ENCODE measurements around the gene SNIP1. TPM values are rescaled to one million over a fixed set of nuclear protein-coding genes. Genes with fewer than 3 reads are reported as not detected.

Gene SNIP1
- total RNA-seq, 1 experiment from 2014 or later: 15.1 TPM

DNA sequence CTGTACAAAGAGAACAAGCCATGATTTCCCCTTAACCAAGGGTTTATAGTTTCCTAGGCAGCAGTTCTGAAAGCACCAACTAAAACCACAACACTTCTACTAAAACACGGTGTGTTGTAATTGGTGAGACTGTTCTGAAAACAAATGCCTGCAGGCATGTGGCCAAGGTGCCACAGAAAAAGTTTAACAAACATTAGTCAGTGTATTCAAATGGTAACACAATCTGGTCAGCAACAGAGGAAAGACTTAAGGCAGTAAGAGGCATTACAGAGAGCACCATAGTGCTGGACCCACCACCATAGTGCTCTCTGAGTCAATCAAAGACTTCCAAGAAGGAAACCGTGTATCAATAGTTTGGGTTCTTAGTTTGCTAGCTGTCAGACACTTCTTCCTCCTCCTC, 16.7 kb downstream of the SNIP1 start:
- H2AK5ac ChIP-seq (ENCODE audit: insufficient read length, low read length): no peak overlapping the region
- TF ChIP-seq, protein P1, sequence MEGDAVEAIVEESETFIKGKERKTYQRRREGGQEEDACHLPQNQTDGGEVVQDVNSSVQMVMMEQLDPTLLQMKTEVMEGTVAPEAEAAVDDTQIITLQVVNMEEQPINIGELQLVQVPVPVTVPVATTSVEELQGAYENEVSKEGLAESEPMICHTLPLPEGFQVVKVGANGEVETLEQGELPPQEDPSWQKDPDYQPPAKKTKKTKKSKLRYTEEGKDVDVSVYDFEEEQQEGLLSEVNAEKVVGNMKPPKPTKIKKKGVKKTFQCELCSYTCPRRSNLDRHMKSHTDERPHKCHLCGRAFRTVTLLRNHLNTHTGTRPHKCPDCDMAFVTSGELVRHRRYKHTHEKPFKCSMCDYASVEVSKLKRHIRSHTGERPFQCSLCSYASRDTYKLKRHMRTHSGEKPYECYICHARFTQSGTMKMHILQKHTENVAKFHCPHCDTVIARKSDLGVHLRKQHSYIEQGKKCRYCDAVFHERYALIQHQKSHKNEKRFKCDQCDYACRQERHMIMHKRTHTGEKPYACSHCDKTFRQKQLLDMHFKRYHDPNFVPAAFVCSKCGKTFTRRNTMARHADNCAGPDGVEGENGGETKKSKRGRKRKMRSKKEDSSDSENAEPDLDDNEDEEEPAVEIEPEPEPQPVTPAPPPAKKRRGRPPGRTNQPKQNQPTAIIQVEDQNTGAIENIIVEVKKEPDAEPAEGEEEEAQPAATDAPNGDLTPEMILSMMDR (conservative IDR thresholded peaks at IDR 0.05): no peak
- H3K4ac ChIP-seq (ENCODE audit: low read depth, low read length): no peak overlapping the region
- no peak overlapping the region for H3K23ac ChIP-seq (ENCODE audit: insufficient read length, low read depth, low read length)
- no peak overlapping the region for H3K56ac ChIP-seq (ENCODE audit: insufficient read length, low read depth, low read length)
- Mint-ChIP-seq H3K9me3 (no peaks in the 10 kb centered on the region), H3K27me3 (ENCODE audit: low read depth) (no peaks in the 10 kb centered on the region), H3K4me1 (no peaks in the 10 kb centered on the region), H3K27ac (no peak overlapping the region), H3K36me3 (ENCODE audit: insufficient read depth in 1 of 3, low read depth in 3 of 3) (peaks cover 21 to 61% (median 49%) of the 10 kb centered on the region in 3 experiments), H3K4me3 (no peak overlapping the region)
- no peak overlapping the region for H3K18ac ChIP-seq (ENCODE audit: insufficient read length, low read depth, low read length)
- no peak overlapping the region for H2BK5ac ChIP-seq (ENCODE audit: insufficient read length, low read length)
- no peaks in the 10 kb centered on the region for H3K4me1 ChIP-seq (ENCODE audit: insufficient read depth, low read length)
- no peak for DNase-seq
- no peak overlapping the region for H3K4me2 ChIP-seq (ENCODE audit: insufficient read depth, insufficient read length, low read length)
- H4K5ac ChIP-seq (ENCODE audit: insufficient read length, low read depth, low read length): no peak overlapping the region
- no peaks in the 10 kb centered on the region for H3K79me2 ChIP-seq (ENCODE audit: insufficient read depth, low read length)
- H2BK12ac ChIP-seq (ENCODE audit: insufficient read length, low read depth, low read length): no peak overlapping the region
- H2BK15ac ChIP-seq (ENCODE audit: low read depth, low read length): no peak overlapping the region
- H3K27ac ChIP-seq (ENCODE audit: insufficient read length, low read depth, low read length): no peak overlapping the region
- no peak overlapping the region for H4K91ac ChIP-seq (ENCODE audit: insufficient read length, low read depth, low read length)
- no CpG with 5 or more reads among the region's 2 CpGs for WGBS (ENCODE audit: extremely low coverage, insufficient read length, low lambda C conversion rate)
- no peaks in the 10 kb centered on the region for H3K27me3 ChIP-seq (ENCODE audit: insufficient read depth, low read length)
- H2BK120ac ChIP-seq (ENCODE audit: low read depth, low read length, poor library complexity, severe bottlenecking): no peak overlapping the region
- H3K23me2 ChIP-seq (ENCODE audit: insufficient read length, low read depth, low read length, poor library complexity, severe bottlenecking): no peaks in the 10 kb centered on the region
- H3K9me3 ChIP-seq (ENCODE audit: control insufficient read depth, low read depth, low read length): no peaks in the 10 kb centered on the region
- H2BK20ac ChIP-seq (ENCODE audit: low read depth, low read length, poor library complexity, severe bottlenecking): no peak overlapping the region
- no peak overlapping the region for H3K14ac ChIP-seq (ENCODE audit: insufficient read depth, low read length)
- H4K20me1 ChIP-seq (ENCODE audit: control insufficient read depth, insufficient read depth, insufficient read length): no peaks in the 10 kb centered on the region
- no peaks in the 10 kb centered on the region for H3K79me1 ChIP-seq (ENCODE audit: insufficient read depth, low read depth, low read length, poor library complexity, severe bottlenecking)
- H3K9ac ChIP-seq (ENCODE audit: extremely low read depth, insufficient read length, low read length): no peak overlapping the region
- H4K8ac ChIP-seq (replicated peaks; ENCODE audit: insufficient read length, low read depth, low read length): no peak overlapping the region
- no peak overlapping the region for H3T11ph ChIP-seq (ENCODE audit: low read length)
- H2AFZ ChIP-seq (ENCODE audit: low read length): no peak overlapping the region

All from H9 (cell line).